ENCODE measurements around the gene KCTD17.

Gene KCTD17

DNA sequence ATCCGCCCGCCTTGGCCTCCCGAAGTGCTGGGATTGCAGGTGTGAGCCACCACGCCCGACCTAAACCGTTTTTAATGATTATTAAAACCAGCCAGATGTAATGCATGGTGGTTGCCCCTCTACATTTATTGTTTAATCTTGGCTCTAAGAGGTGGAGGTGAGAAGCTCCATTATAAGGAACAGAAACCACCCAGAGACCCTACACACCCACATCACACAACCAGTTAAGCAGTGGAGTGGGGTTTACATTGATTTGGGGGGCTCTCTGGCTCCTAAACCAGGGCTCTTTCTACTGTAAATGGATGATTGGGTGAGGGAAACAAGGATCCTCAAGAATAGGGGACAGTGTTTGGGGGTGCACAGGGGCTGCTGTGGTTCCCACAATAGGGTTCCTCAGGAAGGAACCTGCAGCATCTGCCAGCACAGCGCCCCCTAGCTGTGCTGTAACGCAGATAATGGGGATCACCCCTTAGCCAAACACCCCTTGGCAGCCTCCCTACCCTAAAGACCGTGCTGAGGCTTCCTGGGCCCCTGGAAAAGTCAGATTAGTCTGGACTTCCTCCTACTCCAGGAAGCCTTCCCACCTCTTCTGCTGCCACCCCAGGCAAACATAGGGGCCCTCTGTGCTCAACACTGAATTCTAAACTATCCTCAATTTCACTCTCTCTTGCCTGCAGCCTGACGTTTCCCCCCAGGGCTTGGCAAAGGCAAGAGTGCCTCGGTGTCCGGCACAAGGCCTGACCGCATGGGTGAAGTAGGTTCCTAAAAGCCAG is 29.6 kb upstream of the KCTD17 start:
- DNase-seq, result peak; percentile 11

DNA sequence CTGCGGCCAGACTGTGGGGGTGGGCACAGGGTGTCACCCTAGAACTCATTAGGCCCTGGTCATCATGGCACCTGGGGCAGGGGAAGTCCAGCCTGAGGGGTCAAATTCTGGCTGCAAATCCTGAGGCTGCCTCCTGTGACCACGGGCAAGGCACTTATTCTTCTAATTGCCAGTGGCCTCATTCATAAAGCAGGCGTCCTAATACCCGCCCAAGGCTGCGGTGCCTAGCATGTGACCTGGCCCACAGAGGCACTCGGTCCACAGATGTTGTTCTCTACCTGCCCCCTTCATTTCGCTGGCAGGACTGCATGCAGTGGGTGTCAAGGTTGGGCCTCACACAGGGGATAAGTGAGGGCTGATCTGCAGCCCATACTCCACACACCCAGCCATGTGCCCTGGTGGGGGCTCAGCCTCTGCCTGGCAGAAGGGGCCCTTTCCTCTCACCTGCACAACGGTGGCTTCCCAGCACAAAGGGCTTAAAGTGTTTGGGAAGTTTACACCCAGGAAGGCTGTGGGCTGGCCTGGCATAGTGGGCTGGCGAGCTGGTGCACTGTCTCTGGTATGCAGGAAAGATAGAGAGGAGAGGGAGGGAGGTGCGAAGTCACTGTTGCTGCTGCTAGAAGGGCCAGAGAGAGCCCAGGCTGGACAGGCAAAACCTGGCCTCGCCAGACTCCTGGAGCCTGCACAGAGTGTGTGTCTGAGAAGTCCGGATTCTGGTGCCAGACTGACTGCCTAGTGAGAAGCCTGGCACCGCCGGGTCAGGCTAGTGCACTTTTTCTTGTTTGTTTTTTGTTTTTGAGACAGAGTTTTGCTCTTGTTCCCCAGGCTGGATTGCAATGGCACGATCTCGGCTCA is 28.8 kb upstream of the KCTD17 start:
- DNase-seq, result no peak

DNA sequence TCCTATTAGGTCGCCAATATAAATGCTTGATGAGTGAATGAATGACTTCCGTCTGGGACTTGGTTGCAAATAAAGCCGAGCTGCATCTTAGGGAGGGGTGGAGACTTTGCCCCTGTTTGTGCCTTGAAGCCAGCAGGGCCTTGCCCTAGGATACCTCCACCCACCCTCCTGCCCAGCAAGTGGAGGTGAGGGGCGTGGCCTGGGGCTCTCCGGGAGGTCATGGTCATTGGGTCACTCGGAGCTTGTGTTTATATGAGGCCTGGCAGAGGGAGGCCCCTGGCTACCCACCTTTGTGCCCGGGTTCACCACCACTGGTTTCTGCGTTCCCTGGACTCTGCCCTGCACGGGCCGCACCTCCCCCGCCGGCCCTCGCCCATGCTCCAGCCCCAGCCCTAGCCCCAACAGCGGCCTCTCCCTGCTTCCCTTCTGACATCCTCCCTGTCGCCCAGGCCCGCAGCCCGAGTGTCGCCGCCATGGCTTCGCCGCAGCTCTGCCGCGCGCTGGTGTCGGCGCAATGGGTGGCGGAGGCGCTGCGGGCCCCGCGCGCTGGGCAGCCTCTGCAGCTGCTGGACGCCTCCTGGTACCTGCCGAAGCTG is 27.7 kb upstream of the KCTD17 start:
- DNase-seq, result no peak

GRCh38 chr22:37024339-37025157 is 27.0 kb upstream of the KCTD17 start:
- DNase-seq, result no peak

- DNase-seq, result no peak
Observed at GRCh38 chr22:37025500-37026070, 26.0 kb upstream of the KCTD17 start.

DNA sequence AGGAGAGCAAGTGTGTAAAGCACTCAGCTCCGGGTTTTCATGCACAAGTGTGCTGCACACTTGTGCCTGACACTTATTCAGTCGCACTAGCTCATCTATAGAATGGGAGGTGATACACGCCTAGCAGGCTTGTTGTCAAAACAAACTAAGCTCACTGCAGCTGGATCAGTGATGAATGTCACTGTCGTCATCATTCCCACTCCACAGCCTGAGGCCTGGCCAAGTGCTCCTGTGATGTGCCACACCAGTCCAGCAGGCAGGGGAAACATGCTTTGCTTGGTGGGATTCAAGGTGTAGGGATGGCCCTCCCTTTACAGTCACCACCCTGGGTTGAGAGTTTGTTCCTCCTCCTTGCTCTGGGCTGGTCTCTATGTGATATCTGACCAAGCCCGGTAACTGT is 25.2 kb upstream of the KCTD17 start:
- DNase-seq, result no peak

GRCh38 chr22:37027556-37027955 is 24.0 kb upstream of the KCTD17 start:
- DNase-seq, result no peak

DNA sequence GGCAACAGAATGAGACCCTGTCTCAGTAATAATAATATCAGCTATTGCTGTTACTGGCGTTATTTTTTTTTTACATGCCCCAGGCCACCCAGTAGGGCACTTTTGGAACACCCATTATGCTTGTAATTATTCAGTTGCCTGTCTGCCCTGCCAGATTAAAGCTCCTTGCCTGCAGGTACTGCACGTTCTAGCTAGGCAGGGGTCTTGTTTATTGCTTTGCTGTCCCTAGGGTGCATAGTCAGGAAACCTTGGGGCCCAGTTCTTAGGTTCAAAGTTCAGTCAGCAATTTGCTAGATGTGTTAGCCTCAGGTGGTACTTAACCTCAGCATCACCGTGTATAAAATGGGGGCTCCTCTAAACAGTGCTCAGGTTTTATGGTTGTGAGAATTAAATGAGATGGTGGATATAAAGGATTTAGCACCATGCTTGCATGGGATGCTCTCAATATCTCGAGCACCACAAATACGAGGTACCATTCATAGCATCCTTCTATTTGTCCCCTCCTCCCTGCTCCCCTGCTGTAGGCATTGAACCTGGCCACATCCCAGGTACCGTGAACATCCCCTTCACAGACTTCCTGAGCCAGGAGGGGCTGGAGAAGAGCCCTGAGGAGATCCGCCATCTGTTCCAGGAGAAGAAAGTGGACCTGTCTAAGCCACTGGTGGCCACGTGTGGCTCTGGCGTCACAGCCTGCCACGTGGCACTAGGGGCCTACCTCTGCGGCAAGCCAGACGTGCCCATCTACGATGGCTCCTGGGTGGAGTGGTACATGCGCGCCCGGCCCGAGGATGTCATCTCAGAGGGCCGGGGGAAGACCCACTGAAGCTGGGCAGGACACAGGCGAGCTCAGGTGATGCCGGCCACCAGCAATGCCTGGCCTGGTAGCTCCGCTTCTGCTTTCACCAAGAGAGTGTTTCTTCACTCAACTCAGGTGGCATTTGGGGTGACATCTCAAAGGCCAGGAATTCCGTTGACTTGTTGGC is 22.6 kb upstream of the KCTD17 start:
- no peak for DNase-seq

DNA sequence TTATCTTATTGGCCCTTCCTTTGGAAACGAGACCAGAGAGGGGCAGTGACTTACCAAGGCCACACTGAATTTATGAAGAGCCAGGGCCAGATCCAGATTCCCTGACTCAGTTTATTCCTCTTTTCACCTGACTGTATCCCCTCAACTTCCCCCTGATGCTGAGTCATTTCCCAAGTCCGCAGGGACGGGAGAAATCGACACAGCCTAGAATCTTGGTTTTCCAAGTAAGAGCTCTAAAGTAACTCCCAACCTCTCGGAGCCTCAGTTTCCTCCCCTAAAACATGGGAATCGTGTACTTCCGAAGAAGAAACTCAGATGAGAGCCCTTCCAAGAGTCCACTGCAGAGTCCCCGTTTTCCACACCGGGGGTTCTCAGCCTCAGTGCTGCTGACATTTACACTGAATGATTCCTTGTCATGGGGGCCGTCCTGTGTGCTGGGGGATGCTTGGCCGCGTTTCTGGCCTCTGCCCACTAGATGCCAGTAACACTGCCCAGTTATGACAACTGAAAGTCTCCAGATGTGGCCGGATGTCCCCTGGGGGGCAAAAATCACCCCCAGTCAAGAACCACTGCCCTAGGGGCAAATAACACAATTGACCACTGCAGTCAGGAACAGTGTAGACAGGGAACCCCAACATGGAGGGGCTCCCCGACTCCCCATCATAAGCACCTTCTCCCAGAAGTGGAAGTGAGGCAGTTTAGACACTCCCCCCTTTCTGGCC is 20.8 kb upstream of the KCTD17 start:
- no peak for DNase-seq

DNA sequence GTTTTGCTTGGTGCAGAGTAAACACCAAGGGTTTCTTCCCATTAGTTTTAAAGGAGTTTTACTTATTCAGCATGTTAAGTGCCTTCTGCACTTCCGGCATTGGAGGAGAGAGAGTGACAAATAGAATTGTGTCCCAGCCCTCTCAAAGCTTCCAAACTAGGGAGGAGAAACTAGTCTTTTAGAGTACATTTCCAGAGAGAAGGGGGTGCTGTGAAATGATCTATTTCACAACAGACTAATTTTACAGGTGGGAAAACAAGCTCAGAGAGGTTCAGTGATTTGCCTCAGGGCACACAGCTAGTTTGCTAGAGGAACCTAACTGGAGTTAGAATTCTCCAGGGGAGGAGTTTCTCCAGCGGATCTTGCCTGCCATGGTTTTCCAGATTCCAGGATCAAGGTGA is 19.4 kb upstream of the KCTD17 start:
- no peak for DNase-seq

- no peak for DNase-seq
Observed at GRCh38 chr22:37032535-37033460, 18.7 kb upstream of the KCTD17 start.

DNA sequence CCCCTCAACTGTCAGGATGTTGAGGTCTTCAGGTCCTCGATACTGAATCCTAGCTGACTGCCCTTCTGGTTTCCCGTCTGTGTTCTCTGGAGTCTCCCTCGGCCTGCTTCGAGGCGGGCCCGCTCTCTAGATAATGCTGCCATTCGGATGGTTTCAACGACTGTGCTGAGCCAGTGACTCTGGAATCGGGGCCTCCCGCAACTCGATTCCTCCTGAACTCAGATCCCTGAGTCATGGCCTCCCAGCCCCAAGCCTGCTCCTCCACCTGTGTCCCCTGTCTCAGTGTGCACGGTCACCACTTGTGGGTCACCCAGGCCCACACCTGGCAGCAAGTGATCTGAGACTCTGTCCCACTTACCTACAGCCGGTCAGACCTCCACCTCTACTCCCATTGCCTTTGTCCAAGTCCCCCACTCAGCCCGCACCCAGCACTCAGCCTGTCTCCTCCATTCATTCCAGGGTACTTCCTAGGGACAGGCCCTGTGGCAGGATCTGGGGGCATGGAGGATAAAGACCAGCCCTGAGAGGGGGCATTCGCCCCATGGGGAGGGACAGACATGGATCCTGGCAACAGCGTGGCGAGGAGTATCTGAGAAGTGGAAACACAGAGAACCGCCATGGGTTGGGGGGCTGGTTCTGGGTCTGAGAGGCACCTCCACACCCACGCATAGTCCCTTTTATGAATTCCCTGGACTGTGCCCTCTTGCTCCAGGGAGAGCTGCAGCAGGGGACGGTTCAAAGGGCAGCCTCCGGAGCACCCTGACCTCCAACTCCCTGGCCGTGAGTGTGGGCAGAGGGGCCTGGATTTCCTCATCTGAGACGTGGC is 17.7 kb upstream of the KCTD17 start:
- DNase-seq, result no peak

DNA sequence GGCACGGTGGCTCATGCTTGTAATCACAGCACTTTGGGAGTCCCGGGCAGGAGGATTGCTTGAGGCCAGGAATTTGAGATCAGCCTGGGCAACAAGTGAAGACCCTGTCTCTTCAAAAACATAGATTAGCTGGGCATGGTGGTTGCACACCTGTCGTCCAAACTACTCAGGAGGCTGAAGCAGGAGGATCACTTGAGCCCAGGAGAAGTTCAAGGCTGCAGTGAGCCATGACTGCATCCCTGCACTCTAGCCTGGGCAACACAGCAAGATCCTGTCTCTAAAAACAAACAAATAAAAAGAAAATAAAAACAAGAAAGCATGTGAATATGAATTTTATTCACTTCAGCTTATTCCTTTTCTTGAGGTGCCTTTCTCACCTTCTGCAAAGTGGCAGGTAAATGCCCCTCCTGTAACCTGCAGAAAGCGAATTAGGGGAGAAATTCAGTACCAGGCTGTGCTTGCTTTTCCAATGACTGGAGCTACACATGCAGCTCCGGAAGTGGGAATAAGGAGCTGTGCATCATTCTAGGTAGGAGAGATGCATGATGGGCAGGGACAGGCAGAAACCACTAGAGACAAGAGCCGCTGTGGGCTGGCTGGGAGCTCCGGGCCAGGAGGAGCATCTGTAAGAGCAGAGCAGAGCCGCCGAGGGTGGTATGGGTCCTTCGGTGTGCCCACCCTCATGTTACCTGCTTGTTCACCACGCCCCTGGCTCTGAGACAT is 14.7 kb upstream of the KCTD17 start:
- DNase-seq, result no peak

- no peak for DNase-seq
Observed at GRCh38 chr22:37037669-37038068, 13.9 kb upstream of the KCTD17 start.

GRCh38 chr22:37039466-37039865 is 12.1 kb upstream of the KCTD17 start:
- no peak for DNase-seq

- no peak for DNase-seq
Observed at GRCh38 chr22:37043209-37043827, 8.2 kb upstream of the KCTD17 start.

DNA sequence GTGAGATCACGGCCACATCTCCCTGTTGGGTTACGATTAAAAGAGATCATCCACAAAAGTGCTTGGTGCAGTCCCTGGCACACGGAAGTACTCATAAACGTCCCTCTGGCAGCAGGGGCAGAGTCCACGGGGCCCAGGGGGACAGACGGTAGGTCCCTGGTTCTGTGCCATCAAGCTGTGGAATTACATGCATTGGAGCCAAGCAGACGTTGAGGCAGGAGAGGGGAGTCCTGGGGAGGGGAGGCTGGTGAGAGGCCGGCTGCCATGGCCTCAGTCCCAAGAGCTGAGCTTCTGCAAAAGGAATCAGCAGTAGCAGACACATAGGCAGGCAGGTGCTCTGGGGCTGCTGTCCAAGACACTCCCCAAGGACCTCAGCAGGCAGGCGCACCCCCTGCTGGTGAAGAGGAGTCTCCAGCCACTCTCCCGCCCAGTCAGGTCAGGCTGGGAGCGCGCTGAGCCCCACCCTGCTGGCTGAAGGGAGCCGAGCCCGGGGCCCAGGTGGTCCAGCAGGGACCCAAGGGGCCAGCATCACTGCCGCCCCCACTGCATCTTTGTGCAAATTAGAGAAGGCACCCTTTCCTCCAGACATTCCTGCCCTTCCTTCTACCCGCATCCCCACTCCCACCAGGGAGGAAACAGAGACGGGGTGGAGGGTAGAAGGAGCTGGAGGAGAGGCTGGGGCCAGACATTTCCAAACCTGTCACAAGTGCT is 7.6 kb upstream of the KCTD17 start:
- DNase-seq, result peak; percentile 24

Data from NCI-H1105 treated with DMSO at 0.1 percent for 48 hours (cell line).